Skeletal muscle satellite cell (primary cell): ENCODE data around the gene TMPRSS9.
"Not testable (repeated sequence)": the region's sequence is repeated elsewhere in the genome, so short reads cannot be mapped to it uniquely, and the experiment has no call there.

Experiments
- H3K27me3 ChIP-seq: 2 replicates; pipeline ENCODE4 v1.7.0; 2013; ENCODE audit warnings: low read length; ENCODE audit not compliant: control insufficient read depth, insufficient read depth
- H3K36me3 ChIP-seq: 2 replicates; pipeline ENCODE4 v1.7.0; 2013; ENCODE audit warnings: mild to moderate bottlenecking, control low read depth, low read length; ENCODE audit not compliant: insufficient read depth
- H3K4me1 ChIP-seq: 2 replicates; pipeline ENCODE4 v1.7.0; 2013; ENCODE audit warnings: low read length; ENCODE audit not compliant: control insufficient read depth, insufficient read depth
- H3K4me2 ChIP-seq: 2 replicates; pipeline ENCODE4 v1.7.0; 2013; ENCODE audit warnings: mild to moderate bottlenecking, low read length
- H3K4me3 ChIP-seq: 2 replicates; pipeline ENCODE4 v1.7.0; 2013; ENCODE audit warnings: low read length
- H3K9ac ChIP-seq: 2 replicates; pipeline ENCODE4 v1.7.0; 2013; ENCODE audit warnings: mild to moderate bottlenecking, low read depth, low read length, moderate library complexity
- H3K9me3 ChIP-seq: replicated peaks from 2 replicates; pipeline ENCODE4 v1.7.0; 2013; ENCODE audit warnings: mild to moderate bottlenecking, control low read depth, low read length

Gene TMPRSS9

GRCh38 chr19:2345794-2346663, 14.0 kb upstream of the TMPRSS9 start:
- Histone ChIP-seq H3K36me3 (peaks cover 10% of the 10 kb centered on the region), H3K9me3 (no peaks in the 10 kb centered on the region), H3K4me3 (no peak overlapping the region), H3K4me1 (no peaks in the 10 kb centered on the region), H3K4me2 (no peak overlapping the region), H3K9ac (no peak overlapping the region), H3K27me3 (no peaks in the 10 kb centered on the region)

GRCh38 chr19:2349818-2350217, 10.2 kb upstream of the TMPRSS9 start:
- H3K36me3 ChIP-seq = peaks cover 15% of the 10 kb centered on the region
- H3K9me3 ChIP-seq, H3K4me2 ChIP-seq, H3K4me3 ChIP-seq, H3K4me1 ChIP-seq, H3K27me3 ChIP-seq, H3K9ac ChIP-seq: not testable (repeated sequence)

- Histone ChIP-seq H3K27me3 (no peaks in the 10 kb centered on the region), H3K4me2 (no peak overlapping the region), H3K4me3 (no peak overlapping the region), H3K9ac (no peak overlapping the region), H3K36me3 (peaks cover 15% of the 10 kb centered on the region), H3K9me3 (no peaks in the 10 kb centered on the region), H3K4me1 (no peaks in the 10 kb centered on the region)
Observed at GRCh38 chr19:2350656-2351055, 9.4 kb upstream of the TMPRSS9 start.

GRCh38 chr19:2351591-2351990, 8.5 kb upstream of the TMPRSS9 start:
- H3K4me1 ChIP-seq = no peaks in the 10 kb centered on the region
- no peak overlapping the region for H3K9ac ChIP-seq
- no peak overlapping the region for H3K4me2 ChIP-seq
- H3K9me3 ChIP-seq = no peaks in the 10 kb centered on the region
- H3K27me3 ChIP-seq = no peaks in the 10 kb centered on the region
- H3K36me3 ChIP-seq = peaks cover 15% of the 10 kb centered on the region
- no peak overlapping the region for H3K4me3 ChIP-seq

- H3K4me2 ChIP-seq = no peak overlapping the region
- no peak overlapping the region for H3K4me3 ChIP-seq
- H3K36me3 ChIP-seq = peaks cover 15% of the 10 kb centered on the region
- no peaks in the 10 kb centered on the region for H3K9me3 ChIP-seq
- no peak overlapping the region for H3K9ac ChIP-seq
- no peaks in the 10 kb centered on the region for H3K4me1 ChIP-seq
- no peaks in the 10 kb centered on the region for H3K27me3 ChIP-seq
Observed at GRCh38 chr19:2352121-2352520, 7.9 kb upstream of the TMPRSS9 start.

- Histone ChIP-seq H3K36me3 (peaks cover 15% of the 10 kb centered on the region), H3K9ac (no peak overlapping the region), H3K9me3 (no peaks in the 10 kb centered on the region)
Observed at GRCh38 chr19:2353159-2353886, 6.7 kb upstream of the TMPRSS9 start.

GRCh38 chr19:2353887-2354592, 6.0 kb upstream of the TMPRSS9 start:
- peaks cover 8% of the 10 kb centered on the region for H3K27me3 ChIP-seq
- no peak overlapping the region for H3K9ac ChIP-seq
- no peaks in the 10 kb centered on the region for H3K4me1 ChIP-seq
- no peak overlapping the region for H3K4me3 ChIP-seq
- H3K36me3 ChIP-seq = peaks cover 15% of the 10 kb centered on the region
- no peak overlapping the region for H3K4me2 ChIP-seq
- H3K9me3 ChIP-seq = no peaks in the 10 kb centered on the region

More at GRCh38 chr19:2353159-2353886, 6.7 kb upstream of the TMPRSS9 start:
- H3K27me3 ChIP-seq = peaks cover 1% of the 10 kb centered on the region
- no peak overlapping the region for H3K4me2 ChIP-seq
- no peak overlapping the region for H3K4me3 ChIP-seq
- H3K4me1 ChIP-seq = no peaks in the 10 kb centered on the region

- peaks cover 15% of the 10 kb centered on the region for H3K36me3 ChIP-seq
Observed at GRCh38 chr19:2354670-2355069, 5.4 kb upstream of the TMPRSS9 start.

GRCh38 chr19:2355168-2356035, 4.7 kb upstream of the TMPRSS9 start:
- Histone ChIP-seq H3K4me1 (no peaks in the 10 kb centered on the region), H3K9me3 (no peaks in the 10 kb centered on the region), H3K4me2 (no peak overlapping the region), H3K4me3 (no peak overlapping the region), H3K36me3 (peaks cover 10% of the 10 kb centered on the region), H3K27me3 (peaks cover 18% of the 10 kb centered on the region), H3K9ac (no peak overlapping the region)

More at GRCh38 chr19:2354670-2355069, 5.4 kb upstream of the TMPRSS9 start:
- Histone ChIP-seq H3K4me1 (no peaks in the 10 kb centered on the region), H3K9ac (no peak overlapping the region), H3K9me3 (no peaks in the 10 kb centered on the region), H3K27me3 (peaks cover 13% of the 10 kb centered on the region), H3K4me3 (no peak overlapping the region), H3K4me2 (no peak overlapping the region)

GRCh38 chr19:2356036-2356646, 3.9 kb upstream of the TMPRSS9 start:
- no peaks in the 10 kb centered on the region for H3K9me3 ChIP-seq
- no peak overlapping the region for H3K4me3 ChIP-seq
- peaks cover 23% of the 10 kb centered on the region for H3K27me3 ChIP-seq
- no peaks in the 10 kb centered on the region for H3K4me1 ChIP-seq
- peaks cover 8% of the 10 kb centered on the region for H3K36me3 ChIP-seq
- no peak overlapping the region for H3K4me2 ChIP-seq
- no peak overlapping the region for H3K9ac ChIP-seq
